Umbilical cord (tissue), 2 donors: ENCODE data around the gene SLFN12L. TPM values are rescaled to one million over a fixed set of nuclear protein-coding genes. Genes with fewer than 3 reads are reported as not detected.

Experiments
- DNase-seq: peaks from one replicate; pipeline ENCODE4 v3.0.0-alpha.2; 2015; ENCODE audit warnings: low spot score
- total RNA-seq: library from RNA; depleted of rRNA; stranded (reverse); fragments of >200 nt; gene quantifications from one replicate; pipeline ENCODE4 v1.2.3, GENCODE V29; 2014; ENCODE audit warnings: low replicate concordance; ENCODE audit not compliant: insufficient read depth

Gene SLFN12L
- total RNA-seq, 1 donor from 2014 or later = 8.4 TPM

DNA sequence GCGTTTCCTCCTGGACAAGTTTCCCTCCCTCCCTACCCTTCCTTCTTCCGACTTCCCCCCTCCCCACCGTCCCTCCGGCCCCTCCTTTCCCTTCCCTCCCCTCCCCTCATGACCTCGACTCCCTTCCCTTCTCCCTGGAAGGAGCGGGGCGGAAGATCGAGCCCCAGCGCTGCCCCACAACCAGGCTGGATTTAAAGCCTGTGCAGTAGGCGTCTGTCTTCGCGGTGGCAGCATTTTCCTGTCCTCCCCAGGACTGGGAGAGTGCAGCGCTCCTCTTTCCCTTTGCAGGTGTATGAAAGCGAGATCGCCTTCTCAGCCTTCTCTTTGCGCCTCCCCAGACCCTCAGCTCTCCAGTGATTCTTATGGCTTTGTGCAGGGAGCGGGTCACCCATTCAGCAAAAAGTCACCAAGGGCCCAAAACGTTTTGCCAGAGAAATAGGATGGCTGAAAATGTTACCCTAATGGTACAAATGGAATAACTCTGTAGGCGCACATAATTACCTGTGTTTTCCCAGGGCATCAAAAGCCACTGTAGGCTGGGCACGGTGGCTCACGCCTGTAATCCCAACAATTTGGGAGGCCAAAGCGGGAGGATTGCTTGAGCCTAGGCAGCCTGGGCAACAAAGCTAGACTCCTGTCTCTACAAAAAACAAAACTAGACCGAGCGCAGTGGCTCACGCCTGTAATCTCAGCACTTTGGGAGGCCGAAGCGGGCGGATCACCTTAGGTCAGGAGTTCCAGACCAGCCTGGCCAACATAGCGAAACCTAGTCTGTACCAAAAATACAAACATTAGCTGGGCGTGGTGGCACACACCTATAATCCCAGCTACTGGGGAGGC lies 40.8 kb downstream of the SLFN12L start:
- no peak for DNase-seq

DNA sequence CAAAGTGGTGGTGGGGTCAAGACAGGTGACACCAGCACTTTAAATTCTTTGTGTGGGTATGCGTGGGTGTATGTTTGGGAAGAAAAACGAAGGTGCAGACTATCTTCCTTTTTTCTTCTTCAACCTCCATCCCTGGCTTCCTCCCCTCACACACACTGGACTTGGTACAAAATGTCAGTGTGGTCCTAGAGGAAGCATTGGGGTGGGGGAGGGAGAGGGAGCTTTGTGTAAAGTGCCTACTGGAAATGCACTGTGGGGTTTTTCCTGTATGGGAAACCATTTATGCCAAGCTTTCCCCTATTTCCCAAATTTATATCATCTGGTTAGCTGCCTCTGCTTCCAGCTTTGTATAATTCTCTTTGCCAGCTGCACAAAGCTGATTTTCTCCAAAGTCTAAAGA lies 44.4 kb downstream of the SLFN12L start:
- no peak for DNase-seq

GRCh38 chr17:35491417-35491816 lies 46.1 kb downstream of the SLFN12L start:
- no peak for DNase-seq

DNA sequence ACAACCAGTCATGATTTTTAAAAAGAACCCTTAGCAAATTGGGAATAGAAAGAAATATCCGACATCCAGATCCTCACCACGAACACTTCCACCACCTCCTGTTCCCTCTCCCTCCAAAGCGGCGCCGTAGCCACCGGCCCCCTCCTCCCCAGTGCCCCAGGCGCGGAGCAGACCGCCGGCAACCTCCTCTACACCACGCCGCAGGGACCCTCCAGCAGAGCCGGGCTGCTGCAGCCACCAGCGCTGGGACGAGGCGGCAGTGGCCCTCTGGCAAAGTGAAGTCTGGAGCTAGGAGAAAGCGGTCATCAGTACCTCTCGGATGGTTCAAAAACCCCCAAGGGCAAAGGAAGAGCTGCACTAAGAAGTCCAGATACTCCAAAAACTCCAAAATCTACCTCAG lies 47.5 kb downstream of the SLFN12L start:
- DNase-seq = no peak

DNA sequence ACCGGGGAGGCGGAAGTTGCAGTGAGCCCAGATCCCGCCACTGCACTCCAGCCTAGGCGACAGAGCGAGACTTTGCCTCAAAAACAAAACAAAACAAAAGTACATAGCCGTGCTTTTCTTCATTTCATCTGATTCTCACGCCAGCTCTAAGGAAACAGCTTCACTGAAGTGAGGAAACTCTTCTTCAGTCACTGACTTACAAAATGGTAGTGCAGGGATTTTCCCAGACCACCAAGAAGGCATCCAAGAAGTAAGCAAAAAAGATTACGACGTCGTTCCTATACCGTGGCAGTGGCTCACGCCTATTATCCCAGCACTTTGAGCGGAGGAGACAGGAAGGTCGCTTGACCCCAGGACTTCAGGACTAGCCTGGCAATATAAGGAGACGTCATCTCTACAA lies 48.5 kb downstream of the SLFN12L start:
- DNase-seq = no peak

- DNase-seq = peak; percentile 36
Measured at GRCh38 chr17:35486920-35487732, 50.4 kb downstream of the SLFN12L start.

DNA sequence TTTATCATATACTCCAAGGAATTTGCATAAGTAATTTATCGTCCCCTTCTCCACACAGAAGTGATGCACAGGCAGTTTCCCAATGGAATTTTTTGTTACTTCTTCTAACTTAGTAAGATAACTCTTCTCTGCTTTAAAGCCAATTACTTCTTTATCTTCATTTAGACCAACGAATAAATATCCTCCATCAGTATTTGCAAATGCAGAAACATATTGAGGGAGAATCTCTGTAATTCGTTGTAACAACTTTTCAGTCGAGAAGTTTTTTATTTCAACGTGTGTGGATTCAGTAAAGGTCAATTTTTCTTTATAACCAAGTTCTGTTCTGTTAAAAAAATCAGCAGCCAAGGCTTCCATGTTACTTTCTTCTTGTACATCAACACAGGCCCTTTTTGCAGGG lies 58.2 kb downstream of the SLFN12L start:
- no peak for DNase-seq

DNA sequence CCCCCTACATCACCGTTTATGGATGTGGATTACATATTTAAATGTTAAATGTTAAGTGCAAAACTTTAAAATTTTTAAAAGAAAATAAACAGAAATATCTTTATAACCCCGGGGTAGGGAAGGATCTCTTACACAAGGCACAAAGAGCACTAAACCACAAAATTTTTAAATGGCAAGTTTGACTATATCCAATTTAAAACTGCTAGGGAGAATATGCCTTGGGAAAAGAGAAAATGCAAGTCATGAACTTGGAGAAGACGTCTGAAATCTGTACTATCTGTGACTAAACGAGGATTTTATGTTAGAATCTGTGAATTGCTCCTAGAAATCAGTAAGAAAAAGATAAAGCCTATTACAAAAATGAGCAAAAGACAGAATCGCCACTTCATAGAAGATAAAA lies 60.2 kb downstream of the SLFN12L start:
- DNase-seq = no peak

DNA sequence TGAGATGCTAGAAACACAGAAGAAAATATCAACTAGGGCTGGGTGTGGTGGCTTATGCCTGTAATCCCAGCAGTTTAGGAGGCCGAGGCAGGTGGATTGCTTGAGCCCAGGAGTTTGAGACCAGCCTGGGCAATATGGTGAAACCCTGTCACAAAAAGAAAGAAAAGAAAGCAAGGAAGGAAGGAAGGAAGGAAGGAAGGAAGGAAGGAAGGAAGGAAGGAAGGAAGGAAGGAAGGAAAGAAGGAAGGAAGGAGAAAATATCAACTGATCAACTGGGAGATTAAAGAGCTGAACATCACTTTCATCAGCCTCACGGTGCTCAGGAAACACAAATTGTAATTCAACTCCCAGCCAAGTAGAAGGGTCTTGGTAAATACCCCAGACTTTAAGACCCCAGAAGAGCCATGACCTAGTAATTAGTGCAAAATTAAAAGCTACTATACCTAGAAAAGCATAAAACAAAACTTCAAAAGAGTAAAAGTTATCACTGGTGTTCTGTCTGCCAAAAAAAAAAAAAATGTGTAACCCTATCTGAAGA lies 61.1 kb downstream of the SLFN12L start:
- no peak for DNase-seq

DNA sequence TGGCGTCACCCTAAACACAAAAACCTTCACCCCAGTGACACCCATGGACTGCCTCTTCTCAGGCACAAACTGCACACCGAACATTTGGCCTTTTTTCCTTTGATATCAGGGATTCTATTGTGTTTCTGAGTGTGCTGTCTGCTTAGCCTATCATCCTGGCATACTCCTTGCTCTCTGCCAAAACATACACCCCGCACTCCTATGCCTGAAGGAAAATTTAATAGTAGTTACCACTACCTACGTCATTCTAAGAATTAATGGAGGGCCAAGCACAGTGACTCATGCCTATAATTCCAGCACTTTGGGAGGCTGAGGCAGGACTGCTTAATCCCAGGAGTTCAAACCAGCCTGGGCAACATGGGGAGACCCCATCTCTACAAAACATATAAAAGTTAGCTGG lies 69.0 kb downstream of the SLFN12L start:
- no peak for DNase-seq

DNA sequence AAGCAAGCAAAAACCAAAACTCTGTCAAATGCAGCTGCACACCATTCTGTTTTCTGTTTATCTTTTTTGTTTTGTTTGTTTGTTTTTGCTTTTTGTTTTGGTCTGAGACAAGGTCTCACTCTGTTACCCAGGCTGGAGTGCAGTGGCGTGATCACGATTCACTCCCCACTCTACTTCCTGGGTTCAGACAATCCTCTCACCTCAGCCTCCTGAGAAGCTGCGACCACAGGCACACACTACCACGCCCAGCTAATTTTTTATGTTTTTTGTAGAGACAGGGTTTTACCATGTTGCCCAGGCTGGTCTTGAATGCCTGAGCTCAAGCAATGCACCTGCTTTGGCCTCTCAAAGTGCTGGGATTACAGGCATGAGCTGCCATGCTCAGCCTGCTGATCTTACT lies 69.7 kb downstream of the SLFN12L start:
- DNase-seq = no peak

GRCh38 chr17:35460354-35460851 lies 77.1 kb downstream of the SLFN12L start:
- DNase-seq = no peak

GRCh38 chr17:35454035-35454434 lies 83.4 kb downstream of the SLFN12L start:
- peak; percentile 35 for DNase-seq

GRCh38 chr17:35453171-35453570 lies 84.3 kb downstream of the SLFN12L start:
- no peak for DNase-seq

DNA sequence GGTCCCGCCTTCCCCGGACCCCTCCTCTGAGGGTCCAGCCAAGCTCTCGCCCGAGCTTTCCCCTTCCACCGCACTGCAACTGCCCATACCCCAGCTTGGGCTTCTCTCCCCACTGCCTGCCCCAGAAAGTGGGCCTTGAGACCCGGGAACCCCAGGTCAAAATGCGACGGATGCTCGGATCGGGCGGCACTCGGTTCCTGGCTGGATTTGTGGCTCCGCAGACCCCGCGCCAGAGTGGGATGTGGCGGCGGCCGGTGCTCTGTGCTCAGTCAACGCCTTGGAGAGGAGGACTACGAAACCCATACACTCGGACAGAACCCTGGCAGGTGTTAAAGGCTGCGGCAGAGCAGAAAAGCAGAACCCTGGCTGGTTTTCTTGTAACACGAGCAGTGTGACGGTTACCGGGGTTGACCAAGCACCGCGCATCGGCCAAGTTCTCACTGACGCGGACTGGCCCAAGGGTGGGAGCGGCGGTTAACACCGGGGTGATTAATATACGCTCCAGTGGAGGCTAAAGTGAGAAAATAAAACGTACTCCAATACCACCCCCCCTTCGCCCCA lies 88.0 kb downstream of the SLFN12L start:
- DNase-seq = peak; percentile 6

- DNase-seq = no peak
Measured at GRCh38 chr17:35448899-35449227, 88.6 kb downstream of the SLFN12L start.

GRCh38 chr17:35448214-35448898 lies 89.1 kb downstream of the SLFN12L start, which contains the start of gene SLFN13:
SLFN13 (minus strand) TSS chr17:35448766; CDS start chr17:35445680, 3,086 bp downstream.
- DNase-seq = peak; percentile 48

DNA sequence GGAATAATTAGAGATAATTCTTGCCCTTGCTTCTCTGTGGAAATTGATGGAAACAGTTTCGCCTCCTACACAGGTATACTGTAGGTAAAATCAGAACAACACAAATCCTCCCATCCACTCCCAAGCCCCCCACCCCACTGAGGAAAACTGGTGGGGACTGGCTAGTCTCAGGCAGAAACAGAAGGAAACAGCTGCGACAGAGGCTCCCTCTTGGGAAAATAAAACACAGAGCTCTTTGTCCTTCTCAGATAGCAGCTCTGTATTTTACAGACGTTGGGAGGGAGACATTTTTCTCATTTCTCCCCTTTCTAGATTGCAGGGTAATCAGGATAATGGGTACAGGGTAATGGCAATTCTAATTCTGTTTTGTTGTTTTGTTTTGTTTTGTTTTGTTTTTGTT lies 90.0 kb downstream of the SLFN12L start:
- no peak for DNase-seq

DNA sequence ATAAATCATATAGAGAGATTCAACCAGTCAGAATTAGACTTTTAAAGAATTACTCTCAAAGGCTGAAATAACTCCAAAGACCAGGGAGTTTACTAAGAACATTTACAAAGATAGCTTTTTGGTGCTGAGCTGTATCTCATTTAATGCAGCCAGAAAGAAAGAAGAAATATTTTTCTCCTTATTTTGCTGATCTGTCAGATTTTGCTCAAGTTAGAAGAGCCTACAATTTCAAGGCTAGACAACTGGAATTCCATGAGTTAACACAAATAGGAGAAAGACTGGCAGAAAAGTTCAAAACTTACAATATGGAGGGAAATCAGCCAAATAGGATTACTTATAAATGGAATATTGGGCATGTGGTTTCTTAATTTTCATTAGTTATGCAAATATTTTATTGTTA lies 99.0 kb downstream of the SLFN12L start:
- no peak for DNase-seq

DNA sequence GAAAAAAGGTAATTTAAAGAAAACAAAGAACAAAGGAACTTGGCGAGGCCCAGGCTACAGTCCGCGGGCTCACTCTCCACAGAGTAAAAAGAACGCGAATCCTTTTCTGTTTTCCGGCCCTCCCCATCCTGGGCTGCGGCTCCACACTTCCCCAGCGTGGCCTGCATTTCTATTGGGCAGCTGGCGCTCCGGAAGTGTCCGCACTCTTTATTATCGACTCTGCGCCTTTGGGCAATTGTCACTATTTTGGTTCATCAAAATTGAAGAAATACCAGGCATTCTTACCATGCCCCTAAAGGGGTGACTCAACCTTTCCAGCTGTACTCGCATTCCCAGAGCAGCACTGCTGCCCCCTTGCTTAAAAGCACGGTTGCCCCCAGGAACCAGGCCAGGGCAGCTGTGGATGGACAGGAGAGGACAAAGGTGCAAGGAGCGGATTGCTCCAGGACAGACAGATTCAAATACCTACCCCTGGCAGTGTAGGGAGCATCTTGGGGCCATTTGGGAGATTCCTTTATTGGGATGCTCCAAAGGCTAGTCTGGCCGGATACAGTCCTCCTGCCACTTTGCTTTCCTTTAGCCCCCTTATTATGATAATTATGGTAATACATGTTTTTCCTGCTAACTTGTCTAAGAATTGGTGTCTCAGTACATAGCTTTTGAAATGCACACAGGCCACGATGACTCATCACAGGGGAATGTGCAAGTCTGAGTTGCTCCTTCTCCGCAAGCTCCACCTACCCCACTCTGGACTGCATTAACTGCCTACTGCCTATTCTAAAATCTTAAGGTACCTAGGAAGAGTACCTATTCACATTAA lies 104.2 kb downstream of the SLFN12L start:
- DNase-seq = peak; percentile 99
